Measurements from ENCODE around the gene TAF9B. TPM values are rescaled to one million over a fixed set of nuclear protein-coding genes. Genes with fewer than 3 reads are reported as not detected.

Gene TAF9B, protein sequence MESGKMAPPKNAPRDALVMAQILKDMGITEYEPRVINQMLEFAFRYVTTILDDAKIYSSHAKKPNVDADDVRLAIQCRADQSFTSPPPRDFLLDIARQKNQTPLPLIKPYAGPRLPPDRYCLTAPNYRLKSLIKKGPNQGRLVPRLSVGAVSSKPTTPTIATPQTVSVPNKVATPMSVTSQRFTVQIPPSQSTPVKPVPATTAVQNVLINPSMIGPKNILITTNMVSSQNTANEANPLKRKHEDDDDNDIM
- total RNA-seq, result 21.3 and 21.7 TPM in 2 replicates

GRCh38 chrX:78139160-78140123 is at the start of gene TAF9B:
TAF9B (minus strand) TSS chrX:78139650; CDS start chrX:78139611, 39 bp downstream.

GRCh38 chrX:78103623-78104446 is 35.6 kb downstream of the TAF9B start, which contains the start of gene PGK1:
PGK1 (plus strand) TSS chrX:78104248; CDS start chrX:78104341, 93 bp downstream.

Other genes with a start within 250 kb of the TAF9B start
- 72.1 and 81.6 TPM in 2 replicates for gene MAGT1, start 244.2 kb downstream of the TAF9B start, total RNA-seq
- gene COX7B, start 240.2 kb downstream of the TAF9B start, total RNA-seq, result 127 and 140 TPM in 2 replicates
- 13.8 and 17.2 TPM in 2 replicates for gene ATP7A, start 229.0 kb downstream of the TAF9B start, total RNA-seq
- gene PGAM4, start 170.0 kb downstream of the TAF9B start, total RNA-seq, result not detected in 2 replicates
- 223 and 238 TPM in 2 replicates for gene PGK1, start 35.4 kb downstream of the TAF9B start, total RNA-seq
- under 0.01 TPM in 1 of 2 replicates, not detected in the other for gene CYSLTR1, start 188.0 kb upstream of the TAF9B start, total RNA-seq